GM12878 (cell line): ENCODE data around the gene GARIN5A. TPM values are rescaled to one million over a fixed set of nuclear protein-coding genes. Genes with fewer than 3 reads are reported as not detected.
A peak's percentile ranks its signal among the peaks of the same experiment; 100 is the strongest.

ENCODE experiments used
- ATAC-seq: fragments of 200-7000 bp; cut with Tn5 transposase; 3 replicates; pipeline ENCODE4 v1.9.1; 2020; ENCODE audit warnings: mild to moderate bottlenecking, moderate library complexity
- BruUV-seq: library from RNA; stranded (reverse); fragments of 400-500 nt; replicated peaks from 2 replicates; lab custom pipeline; 2021; lab: Mats Ljungman, UMichigan
- CTCF ChIA-PET: fragments of 300-600 bp; sonication (Branson Sonifier 250); formaldehyde crosslinking; extraction: SDS; loops from one replicate; lab custom pipeline; 2021; ENCODE audit warnings: inconsistent platforms; lab: Yijun Ruan, JAX
- POLR2A ChIA-PET: fragments of 350-600 bp; formaldehyde crosslinking; extraction: SDS; loops from one replicate; lab custom pipeline; 2021; ENCODE audit warnings: inconsistent platforms; lab: Charles Lee
- RAD21 ChIA-PET: fragments of 300-600 bp; sonication (Branson Sonifier 250); formaldehyde crosslinking; loops from one replicate; lab custom pipeline; 2023; ENCODE audit warnings: antibody characterized with exemption; ENCODE audit not compliant: unreplicated experiment; lab: Charles Lee
- SMC1A ChIA-PET: fragments of 300-600 bp; sonication (Branson Sonifier 250); formaldehyde crosslinking; loops from one replicate; lab custom pipeline; 2023; ENCODE audit not compliant: unreplicated experiment, uncharacterized antibody; lab: Charles Lee
- DNase-seq: peaks from one replicate; pipeline ENCODE4 v3.0.0-alpha.2; 2011; ENCODE audit warnings: low read depth, low spot score
- FAIRE-seq: peaks from 3 replicates; lab custom pipeline; 2011; peaks lifted over from hg19 to GRCh38; lab: Jason Lieb, UNC
- H2AFZ ChIP-seq: 2 replicates; pipeline ENCODE4 v1.6.0; 2011; ENCODE audit warnings: low read depth, low read length, control low read depth; ENCODE audit not compliant: control insufficient read depth
- H3K27ac ChIP-seq: 2 replicates; pipeline ENCODE4 v1.5.1; 2011; ENCODE audit warnings: control low read depth; ENCODE audit not compliant: control insufficient read depth, insufficient read depth
- H3K27me3 ChIP-seq, 2 experiments: replicated peaks in 1 of 2; 2 replicates each; pipeline versions ENCODE4 v1.6.0 to v1.6.1; 2011; ENCODE audit warnings: low read length in 1 of 2; ENCODE audit not compliant: control insufficient read depth in 2 of 2, insufficient read depth in 2 of 2
- H3K36me3 ChIP-seq, 2 experiments: 2 replicates each; pipeline ENCODE4 v1.5.1; 2011; ENCODE audit warnings: low read length in 1 of 2; ENCODE audit not compliant: control insufficient read depth in 2 of 2, insufficient read depth in 2 of 2
- H3K4me1 ChIP-seq: 2 replicates; pipeline ENCODE4 v1.6.1; 2011; ENCODE audit warnings: mild to moderate bottlenecking, low read length, moderate library complexity, mixed read lengths; ENCODE audit not compliant: control insufficient read depth, insufficient read depth
- H3K4me2 ChIP-seq: 2 replicates; pipeline ENCODE4 v1.6.0; 2011; ENCODE audit warnings: control low read depth; ENCODE audit not compliant: control insufficient read depth, insufficient read depth
- H3K4me3 ChIP-seq: fragments of 200-600 bp; sonication (generic); 2 replicates; pipeline ENCODE4 v1.5.1; 2016
- H3K79me2 ChIP-seq: 2 replicates; pipeline ENCODE4 v1.6.0; 2011; ENCODE audit warnings: low read length; ENCODE audit not compliant: control insufficient read depth, insufficient read depth
- H3K9ac ChIP-seq: 2 replicates; pipeline ENCODE4 v1.8.0; 2011; ENCODE audit warnings: low read length, control low read depth, mixed read lengths; ENCODE audit not compliant: control insufficient read depth, insufficient read depth
- H3K9me3 ChIP-seq: replicated peaks from 3 replicates; pipeline ENCODE4 v1.5.1; 2011; ENCODE audit warnings: mild to moderate bottlenecking, low read length; ENCODE audit not compliant: control insufficient read depth, insufficient read depth
- H4K20me1 ChIP-seq: 2 replicates; pipeline ENCODE4 v1.6.0; 2011; ENCODE audit not compliant: control insufficient read depth, insufficient read depth
- BHLHE40 ChIP-seq, 2 experiments: fragments of 450-650 bp in 1 of 2; IDR thresholded peaks; 2 replicates each; pipeline ENCODE4 v1.6.1; 2011 to 2017; ENCODE audit warnings: low read depth in 2 of 2, borderline replicate concordance in 1 of 2, improper control_type of control experiment in 1 of 2, low read length in 1 of 2, mild to moderate bottlenecking in 1 of 2
- BMI1 ChIP-seq: fragments of 450-650 bp; IDR thresholded peaks from 2 replicates; pipeline ENCODE4 v1.6.1; 2016; ENCODE audit warnings: mild to moderate bottlenecking, moderate library complexity, borderline replicate concordance
- CHD4 ChIP-seq: fragments of 200-600 bp; sonication (generic); IDR thresholded peaks from 2 replicates; pipeline ENCODE4 v1.6.1; 2016; ENCODE audit warnings: mild to moderate bottlenecking
- ESRRA ChIP-seq: IDR thresholded peaks from 2 replicates; pipeline ENCODE4 v1.6.1; 2012; ENCODE audit warnings: mild to moderate bottlenecking, low read length, improper control_type of control experiment
- HDAC2 ChIP-seq: fragments of 200-600 bp; sonication (generic); IDR thresholded peaks from 2 replicates; pipeline ENCODE4 v1.6.1; 2017
- MEF2B ChIP-seq: fragments of 450-650 bp; IDR thresholded peaks from 2 replicates; pipeline ENCODE4 v1.6.1; 2018; ENCODE audit warnings: mild to moderate bottlenecking, moderate library complexity; ENCODE audit not compliant: partially characterized antibody, poor library complexity, severe bottlenecking
- SREBF2 ChIP-seq: IDR thresholded peaks from 2 replicates; pipeline ENCODE4 v1.6.1; 2012; ENCODE audit warnings: mild to moderate bottlenecking, low read length
- SRF ChIP-seq, 2 experiments: IDR thresholded peaks; 2 replicates each; pipeline ENCODE4 v1.6.1; 2011; ENCODE audit warnings: low read depth in 2 of 2, low read length in 2 of 2, mild to moderate bottlenecking in 1 of 2, moderate library complexity in 1 of 2
- TCF12 ChIP-seq: IDR thresholded peaks from 2 replicates; pipeline ENCODE4 v1.6.1; 2011; ENCODE audit warnings: low read depth, mild to moderate bottlenecking, low read length
- WGBS: methylation state at CpG from one replicate; pipeline ENCODE4 v1.1.6; 2016; ENCODE audit warnings: low lambda C conversion rate; ENCODE audit not compliant: insufficient replicate concordance, insufficient coverage; ENCODE audit errors: missing lambda C conversion rate; 5-methylcytosine and 5-hydroxymethylcytosine counted together
- in situ Hi-C: fragments of 300-500 bp; cut with MboI; formaldehyde crosslinking; loops from 9 replicates; pipeline ENCODE4 v1.14.3; 2018; ENCODE audit warnings: mixed read lengths
- intact Hi-C: fragments of 100-400 bp; cut with micrococcal nuclease; formaldehyde crosslinking; loops from one replicate; pipeline ENCODE4 v1.14.2; 2022; ENCODE audit not compliant: unreplicated experiment
- polyA plus RNA-seq, 11 experiments: library from polyadenylated mRNA; depleted of rRNA in 4 of 11; unstranded in 6 of 11; stranded (reverse) in 5 of 11; fragments of >200 nt; fragmentation: Nextera tagmentation in 4 of 11; fragmentation: Illumina TruSeq in 1 of 11; extraction: Ambion mirVana in 4 of 11; extraction: Trizol in 1 of 11; gene quantifications; 1 replicate in 1 of 11; 2 replicates in 10 of 11; pipeline versions ENCODE4 v1.2.1 to v1.2.3, GENCODE V29; 2011 to 2016; ENCODE audit warnings: inconsistent platforms in 2 of 11, missing spikeins in 2 of 11, low read depth in 1 of 11
- total RNA-seq, 4 experiments: library from RNA; depleted of rRNA in 3 of 4; stranded (reverse); fragments of >200 nt in 3 of 4; fragmentation: Illumina TruSeq in 1 of 4; extraction: Trizol in 1 of 4; gene quantifications; 2 replicates each; pipeline versions ENCODE4 v1.2.1 to v1.2.3, GENCODE V29; 2013 to 2021
- TF ChIP-seq, protein P1 (sequence below): fragments of 450-650 bp; IDR thresholded peaks from 2 replicates; pipeline ENCODE4 v1.6.1; 2017; ENCODE audit warnings: borderline replicate concordance
- TF ChIP-seq, protein P2 (sequence below): fragments of 150-350 bp; IDR thresholded peaks from 2 replicates; pipeline ENCODE4 v1.6.1; 2014; ENCODE audit warnings: mild to moderate bottlenecking, low read depth, low read length

The GARIN5A gene
- total and polyA plus RNA-seq, 10 of the 15 experiments (the other 5 are each of a cell fraction or from before 2014, with no cell fraction given): 0.18 to 1.2 (median 0.24) TPM; not detected in 6

DNA sequence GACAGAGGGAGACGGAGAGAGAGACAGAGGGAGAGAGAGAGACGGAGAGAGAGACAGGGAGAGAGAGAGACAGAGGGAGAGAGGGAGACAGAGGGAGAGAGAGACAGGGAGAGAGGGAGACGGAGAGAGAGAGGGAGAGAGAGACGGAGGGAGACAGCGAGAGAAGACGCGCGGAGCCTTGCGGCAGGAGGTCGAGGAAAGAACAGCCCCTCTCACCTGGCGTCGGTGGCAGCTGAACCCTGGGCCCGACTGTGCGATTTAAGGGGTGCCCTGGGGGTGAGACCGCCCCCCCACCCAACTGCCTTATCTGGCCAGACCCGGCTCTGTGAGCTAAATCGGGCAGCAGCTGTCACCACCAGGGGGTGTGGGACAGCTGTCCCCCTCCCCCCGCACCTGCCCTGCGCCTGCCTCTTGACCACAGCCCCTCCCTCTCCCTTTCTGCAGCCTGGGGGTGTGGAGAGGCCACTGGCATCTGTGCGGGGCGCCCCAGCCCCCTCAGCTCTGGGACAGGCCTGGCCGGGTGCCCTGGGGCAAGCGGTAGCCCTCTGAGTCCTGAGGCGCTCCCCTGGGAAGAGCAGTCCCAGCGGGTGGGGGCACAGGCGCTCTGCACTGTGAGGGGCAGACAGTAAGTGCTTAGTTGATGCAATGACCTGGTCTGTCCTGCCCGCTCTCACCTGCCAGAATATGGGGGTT, 23.6 kb upstream of the GARIN5A start:
- H4K20me1 ChIP-seq: no peaks in the 10 kb centered on the region
- WGBS: 49% methylated on average over 20 of the region's 27 CpGs
- H3K79me2 ChIP-seq: no peaks in the 10 kb centered on the region
- ChIA-PET CTCF (no interaction called here), SMC1A (no interaction called here)
- in situ Hi-C loops: no loop called here
- no TSS peak for BruUV-seq
- TF ChIP-seq ESRRA: no peak
- no peak for TF ChIP-seq SREBF2
- peak; percentile 70; the same call in 1 of the 2 replicates for TF ChIP-seq TCF12
- TF ChIP-seq, protein P1, sequence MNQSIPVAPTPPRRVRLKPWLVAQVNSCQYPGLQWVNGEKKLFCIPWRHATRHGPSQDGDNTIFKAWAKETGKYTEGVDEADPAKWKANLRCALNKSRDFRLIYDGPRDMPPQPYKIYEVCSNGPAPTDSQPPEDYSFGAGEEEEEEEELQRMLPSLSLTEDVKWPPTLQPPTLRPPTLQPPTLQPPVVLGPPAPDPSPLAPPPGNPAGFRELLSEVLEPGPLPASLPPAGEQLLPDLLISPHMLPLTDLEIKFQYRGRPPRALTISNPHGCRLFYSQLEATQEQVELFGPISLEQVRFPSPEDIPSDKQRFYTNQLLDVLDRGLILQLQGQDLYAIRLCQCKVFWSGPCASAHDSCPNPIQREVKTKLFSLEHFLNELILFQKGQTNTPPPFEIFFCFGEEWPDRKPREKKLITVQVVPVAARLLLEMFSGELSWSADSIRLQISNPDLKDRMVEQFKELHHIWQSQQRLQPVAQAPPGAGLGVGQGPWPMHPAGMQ: no peak
- peak; percentile 74 for TF ChIP-seq MEF2B
- TF ChIP-seq, protein P2, sequence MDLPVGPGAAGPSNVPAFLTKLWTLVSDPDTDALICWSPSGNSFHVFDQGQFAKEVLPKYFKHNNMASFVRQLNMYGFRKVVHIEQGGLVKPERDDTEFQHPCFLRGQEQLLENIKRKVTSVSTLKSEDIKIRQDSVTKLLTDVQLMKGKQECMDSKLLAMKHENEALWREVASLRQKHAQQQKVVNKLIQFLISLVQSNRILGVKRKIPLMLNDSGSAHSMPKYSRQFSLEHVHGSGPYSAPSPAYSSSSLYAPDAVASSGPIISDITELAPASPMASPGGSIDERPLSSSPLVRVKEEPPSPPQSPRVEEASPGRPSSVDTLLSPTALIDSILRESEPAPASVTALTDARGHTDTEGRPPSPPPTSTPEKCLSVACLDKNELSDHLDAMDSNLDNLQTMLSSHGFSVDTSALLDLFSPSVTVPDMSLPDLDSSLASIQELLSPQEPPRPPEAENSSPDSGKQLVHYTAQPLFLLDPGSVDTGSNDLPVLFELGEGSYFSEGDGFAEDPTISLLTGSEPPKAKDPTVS: no peak
- peak in 1 of 2 experiments; percentile 60; a peak in 1 of 4 replicates for TF ChIP-seq SRF (IDR thresholded peaks at IDR 0.05; ENCODE audit: low read depth in 2 of 2, low read length in 2 of 2)
- no peak for TF ChIP-seq CHD4
- TF ChIP-seq BMI1: no peak
- TF ChIP-seq HDAC2: no peak
- 0 out of 4 replicates have a peak, but pooled peaks of 1 of the 2 experiments have one; percentile 21 for TF ChIP-seq BHLHE40 (IDR thresholded peaks at IDR 0.05; ENCODE audit: borderline replicate concordance in 1 of 2, low read depth in 2 of 2, low read length in 1 of 2)
- TF ChIP-seq, all 136 proteins: peak for 4
- no peak overlapping the region for H2AFZ ChIP-seq
- no peak for FAIRE-seq
- no peak overlapping the region for H3K4me2 ChIP-seq
- no peaks in the 10 kb centered on the region for H3K9me3 ChIP-seq
- no peaks in the 10 kb centered on the region for H3K4me1 ChIP-seq
- no peaks in the 10 kb centered on the region for H3K36me3 ChIP-seq
- ATAC-seq: peak; percentile 81
- no peak overlapping the region for H3K4me3 ChIP-seq
- H3K27me3 ChIP-seq: no peaks in the 10 kb centered on the region
- DNase-seq: no peak
- ChIA-PET POLR2A (no interaction called here), RAD21 (no interaction called here)
- intact Hi-C loops: no loop called here
- no peak overlapping the region for H3K9ac ChIP-seq
- H3K27ac ChIP-seq: no peak overlapping the region
